GM19238 (cell line): Measurements from ENCODE around the gene ZNF808.
"Not testable (repeated sequence)": the region's sequence is repeated elsewhere in the genome, so short reads cannot be mapped to it uniquely, and the experiment has no call there.

Source experiments
- DNase-seq: peaks from one replicate; pipeline ENCODE4 v3.0.0; 2011; ENCODE audit warnings: low spot score; ENCODE audit not compliant: insufficient read length

Gene ZNF808

GRCh38 chr19:52593441-52593840 is 66.0 kb downstream of the ZNF808 start:
- not testable (repeated sequence) for DNase-seq

DNA sequence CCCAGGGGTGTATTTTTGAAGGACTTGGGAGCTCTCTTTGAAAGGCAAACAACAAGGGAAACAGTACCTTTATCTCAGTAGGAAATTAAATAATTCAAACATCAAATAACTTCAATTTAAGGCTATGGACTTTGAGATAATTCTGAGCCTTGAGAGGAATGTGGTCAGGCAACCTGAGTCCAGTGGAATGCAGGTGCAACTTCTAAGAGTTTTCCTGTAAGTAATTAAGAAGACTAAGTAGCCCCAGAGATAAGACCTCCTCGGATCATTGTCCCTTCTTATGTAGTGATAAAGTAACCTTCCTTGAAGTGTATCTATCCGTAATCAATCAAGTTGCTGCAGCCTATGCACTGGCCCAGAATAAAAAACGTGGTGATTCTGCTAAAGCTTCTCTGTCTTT is 71.8 kb downstream of the ZNF808 start:
- DNase-seq = no peak

DNA sequence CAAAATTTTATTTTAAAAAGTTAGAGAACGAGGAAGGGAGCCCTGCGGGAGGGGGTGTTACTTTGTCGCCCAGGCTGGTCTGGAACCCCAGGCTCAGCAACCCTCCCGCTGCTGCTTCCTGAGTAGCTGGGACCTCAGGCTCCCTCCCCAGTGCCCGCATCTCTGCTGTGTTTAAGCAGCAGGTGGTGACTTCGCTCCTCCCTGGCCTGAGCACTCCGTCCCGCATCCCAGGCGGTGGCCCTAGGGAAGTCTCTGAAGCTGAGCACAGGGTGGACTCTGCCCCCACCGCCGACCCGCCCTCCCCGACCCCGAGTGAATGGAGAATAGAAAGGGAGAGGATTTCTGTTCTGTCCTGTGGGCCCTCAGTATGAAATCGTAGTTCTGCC is 73.2 kb downstream of the ZNF808 start:
- peak; percentile 12 for DNase-seq

DNA sequence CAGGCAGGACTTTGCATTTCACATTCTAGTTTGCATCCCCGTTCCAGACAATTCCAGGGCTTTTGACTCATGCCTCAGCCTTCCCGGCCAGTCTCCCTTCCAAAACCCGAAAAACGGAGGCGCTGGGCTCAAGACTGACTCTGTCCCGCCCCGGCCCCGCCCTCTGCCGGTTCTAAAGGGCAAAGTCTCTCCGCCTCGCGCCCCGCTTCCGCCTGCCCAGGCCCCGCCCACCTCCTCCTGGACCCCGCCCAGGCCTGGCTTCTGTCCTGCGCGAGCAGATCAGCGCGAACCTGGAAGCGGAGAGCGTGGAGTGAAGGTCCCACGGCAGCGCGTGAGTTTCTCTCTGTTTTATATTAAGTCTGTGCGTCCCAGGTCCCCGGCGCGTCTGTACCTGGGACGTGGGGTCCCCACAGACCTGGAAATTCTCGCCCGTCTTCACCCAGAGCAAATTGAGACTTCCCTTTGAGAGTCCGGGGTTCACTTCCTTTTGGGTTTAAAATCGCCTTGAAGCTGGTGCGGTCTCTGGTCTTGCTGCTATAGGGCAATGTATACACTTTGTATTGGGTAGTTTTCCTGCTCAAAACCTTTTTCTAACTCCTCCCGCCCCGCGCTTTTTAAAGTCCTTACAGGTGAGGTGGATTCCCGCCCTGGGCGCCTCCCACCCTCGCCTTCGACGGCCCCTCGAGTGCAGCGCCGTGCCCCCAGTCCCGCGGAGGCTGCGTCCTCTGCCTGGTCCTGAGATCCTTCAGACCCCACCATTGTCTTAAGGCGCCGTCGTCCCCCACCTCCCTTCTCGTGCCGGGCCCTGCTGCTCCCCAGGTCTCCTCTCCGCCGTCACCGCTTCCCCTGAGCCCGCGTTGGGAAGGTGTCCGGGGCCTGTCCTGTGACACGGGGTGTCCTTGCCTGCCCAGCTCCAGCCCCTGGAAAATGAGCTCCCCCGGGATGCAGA is 73.8 kb downstream of the ZNF808 start:
- DNase-seq = peak; percentile 87

GRCh38 chr19:52601974-52602366 is 74.5 kb downstream of the ZNF808 start:
- not testable (repeated sequence) for DNase-seq

- DNase-seq = no peak
Measured at GRCh38 chr19:52602941-52603340, 75.5 kb downstream of the ZNF808 start.

- DNase-seq = no peak
Measured at GRCh38 chr19:52603558-52604207, 76.2 kb downstream of the ZNF808 start.
